Activated naive CD8-positive, alpha-beta T cell treated with anti-CD3 and anti-CD28 coated beads, Interleukin-2, amount 10 ng/mL, durations not matched to agents 7 days and 5 days (primary cell): ENCODE results near the gene TMEM88. TPM values are rescaled to one million over a fixed set of nuclear protein-coding genes. Genes with fewer than 3 reads are reported as not detected.
"Not testable (repeated sequence)": the region's sequence is repeated elsewhere in the genome, so short reads cannot be mapped to it uniquely, and the experiment has no call there.

Source experiments
- ATAC-seq: fragments of 150-1000 bp; cut with Tn5 transposase; one replicate; pipeline ENCODE4 v1.10.0; 2021; ENCODE audit warnings: low read depth, moderate library complexity
- POLR2A ChIA-PET: fragments of 350-600 bp; sonication (Branson Sonifier 250); formaldehyde crosslinking; loops from one replicate; lab custom pipeline; 2021; ENCODE audit warnings: antibody characterized with exemption; lab: Charles Lee
- DNase-seq: peaks from one replicate; pipeline ENCODE4 v3.0.0; 2021
- H3K27ac Mint-ChIP-seq: one replicate; pipeline ENCODE4 v1.8.0; 2022; ENCODE audit warnings: mild to moderate bottlenecking, mixed read lengths
- H3K27me3 Mint-ChIP-seq: one replicate; pipeline ENCODE4 v1.8.0; 2022; ENCODE audit warnings: mild to moderate bottlenecking, moderate library complexity, mixed read lengths
- H3K36me3 Mint-ChIP-seq: one replicate; pipeline ENCODE4 v1.8.0; 2021; ENCODE audit warnings: mild to moderate bottlenecking, mixed read lengths
- H3K4me1 Mint-ChIP-seq: one replicate; pipeline ENCODE4 v1.8.0; 2021; ENCODE audit warnings: mixed read lengths
- H3K4me3 Mint-ChIP-seq: one replicate; pipeline ENCODE4 v1.8.0; 2022; ENCODE audit warnings: mild to moderate bottlenecking, moderate library complexity, mixed read lengths
- H3K9me3 Mint-ChIP-seq: one replicate; pipeline ENCODE4 v1.8.0; 2021; ENCODE audit warnings: mixed read lengths
- total RNA-seq, 2 experiments: library from RNA; stranded (reverse); gene quantifications; one replicate each; pipeline ENCODE4 v1.2.3, GENCODE V29; 2021

The TMEM88 gene, protein sequence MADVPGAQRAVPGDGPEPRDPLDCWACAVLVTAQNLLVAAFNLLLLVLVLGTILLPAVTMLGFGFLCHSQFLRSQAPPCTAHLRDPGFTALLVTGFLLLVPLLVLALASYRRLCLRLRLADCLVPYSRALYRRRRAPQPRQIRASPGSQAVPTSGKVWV
- 1 to 10 TPM; 2.9 to 3.7 TPM for total RNA-seq

DNA sequence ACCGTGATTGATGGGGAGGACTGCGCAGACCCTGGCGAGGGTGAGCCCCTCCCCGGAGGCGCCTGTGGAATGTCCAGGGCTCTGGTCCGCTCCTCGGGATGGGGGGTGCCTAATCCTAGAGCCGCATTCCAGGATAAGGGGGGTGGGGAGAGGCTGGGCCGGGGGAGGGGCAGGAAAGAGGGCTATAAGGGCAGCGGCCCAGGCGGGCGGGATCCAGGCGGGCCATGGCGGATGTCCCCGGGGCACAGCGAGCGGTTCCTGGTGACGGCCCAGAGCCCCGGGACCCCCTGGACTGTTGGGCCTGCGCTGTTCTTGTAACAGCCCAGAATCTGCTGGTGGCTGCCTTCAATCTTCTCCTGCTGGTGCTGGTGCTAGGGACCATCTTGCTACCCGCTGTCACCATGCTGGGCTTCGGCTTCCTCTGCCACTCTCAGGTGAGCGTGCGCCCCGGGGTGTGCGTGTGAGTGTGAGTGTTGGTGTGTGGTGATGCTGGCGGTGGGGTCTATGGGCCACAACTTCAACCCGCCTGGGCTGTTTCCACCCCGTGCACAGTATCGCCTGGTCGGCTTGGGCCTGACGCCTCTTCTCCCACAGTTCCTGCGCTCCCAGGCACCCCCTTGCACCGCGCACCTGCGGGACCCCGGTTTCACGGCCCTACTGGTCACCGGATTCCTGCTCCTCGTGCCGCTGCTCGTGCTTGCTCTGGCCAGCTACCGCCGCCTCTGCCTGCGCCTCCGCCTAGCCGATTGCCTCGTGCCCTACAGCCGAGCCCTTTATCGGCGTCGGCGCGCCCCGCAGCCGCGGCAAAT is at the start of gene TMEM88:
Gene TMEM88 (plus strand): TSS at position 216 of the 809 bp plus-strand sequence. CDS start 9 bp downstream, at position 225.
- ATAC-seq: no peak
- H3K27ac Mint-ChIP-seq: peak within 1 kb of the TSS; percentile 30

DNA sequence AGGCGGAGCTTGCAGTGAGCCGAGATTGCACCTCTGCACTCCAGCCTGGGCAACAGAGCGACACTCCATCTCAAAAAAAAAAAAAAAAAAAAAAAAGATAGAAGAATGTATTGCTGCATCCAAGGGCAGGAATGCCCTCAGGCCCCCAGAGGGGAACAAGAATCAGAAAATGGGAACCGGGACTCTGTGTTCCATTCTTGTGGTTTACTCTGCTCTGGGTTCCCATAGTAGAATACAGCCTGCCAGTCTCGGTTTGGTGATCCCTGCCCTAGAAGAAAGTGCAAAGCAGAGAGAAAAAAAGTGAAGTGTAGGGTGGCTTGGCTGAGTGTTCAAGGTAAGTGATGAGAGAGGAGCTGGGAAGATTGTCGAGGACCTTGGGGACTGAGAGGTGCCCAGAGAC is 48.3 kb upstream of the TMEM88 start:
- Mint-ChIP-seq H3K36me3 (no peaks in the 10 kb centered on the region), H3K4me1 (no peaks in the 10 kb centered on the region), H3K9me3 (no peaks in the 10 kb centered on the region), H3K27ac (no peak overlapping the region), H3K4me3 (no peak overlapping the region), H3K27me3 (peaks cover 8% of the 10 kb centered on the region)
- DNase-seq: no peak
- POLR2A ChIA-PET: no interaction called here
- no peak for ATAC-seq

More for the DNA sequence above, at the start of gene TMEM88:
- POLR2A ChIA-PET: interaction anchor here (0.6 kb wide), 2 partner anchors 10 to 308 kb away, joined by 4 to 8 read pairs; no protein-coding TSS in a partner anchor
- H3K9me3 Mint-ChIP-seq: no peaks in the 10 kb centered on the region
- no peaks in the 10 kb centered on the region for H3K27me3 Mint-ChIP-seq
- no peak for DNase-seq
- no peaks in the 10 kb centered on the region for H3K36me3 Mint-ChIP-seq
- peaks cover 29% of the 10 kb centered on the region for H3K4me1 Mint-ChIP-seq
- H3K4me3 Mint-ChIP-seq: peak within 1 kb of the TSS; percentile 22

DNA sequence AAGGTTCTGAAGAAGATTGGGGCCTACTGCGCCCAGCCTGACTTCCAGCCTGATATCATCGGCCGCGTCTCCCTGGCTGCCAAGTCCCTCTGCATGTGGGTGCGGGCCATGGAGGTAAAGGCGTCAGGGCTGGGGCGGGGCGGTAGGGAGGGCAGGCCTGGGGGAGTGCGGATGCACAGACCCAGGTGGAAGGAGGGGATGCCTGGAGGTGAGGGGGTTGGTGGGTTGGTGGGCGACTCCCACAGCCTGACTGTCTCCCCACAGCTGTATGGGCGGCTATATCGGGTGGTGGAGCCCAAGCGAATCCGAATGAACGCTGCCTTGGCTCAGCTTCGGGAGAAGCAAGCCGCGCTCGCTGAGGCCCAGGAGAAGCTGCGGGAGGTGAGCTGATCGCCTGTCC is 47.7 kb upstream of the TMEM88 start:
- H3K27ac Mint-ChIP-seq: no peak overlapping the region

DNA sequence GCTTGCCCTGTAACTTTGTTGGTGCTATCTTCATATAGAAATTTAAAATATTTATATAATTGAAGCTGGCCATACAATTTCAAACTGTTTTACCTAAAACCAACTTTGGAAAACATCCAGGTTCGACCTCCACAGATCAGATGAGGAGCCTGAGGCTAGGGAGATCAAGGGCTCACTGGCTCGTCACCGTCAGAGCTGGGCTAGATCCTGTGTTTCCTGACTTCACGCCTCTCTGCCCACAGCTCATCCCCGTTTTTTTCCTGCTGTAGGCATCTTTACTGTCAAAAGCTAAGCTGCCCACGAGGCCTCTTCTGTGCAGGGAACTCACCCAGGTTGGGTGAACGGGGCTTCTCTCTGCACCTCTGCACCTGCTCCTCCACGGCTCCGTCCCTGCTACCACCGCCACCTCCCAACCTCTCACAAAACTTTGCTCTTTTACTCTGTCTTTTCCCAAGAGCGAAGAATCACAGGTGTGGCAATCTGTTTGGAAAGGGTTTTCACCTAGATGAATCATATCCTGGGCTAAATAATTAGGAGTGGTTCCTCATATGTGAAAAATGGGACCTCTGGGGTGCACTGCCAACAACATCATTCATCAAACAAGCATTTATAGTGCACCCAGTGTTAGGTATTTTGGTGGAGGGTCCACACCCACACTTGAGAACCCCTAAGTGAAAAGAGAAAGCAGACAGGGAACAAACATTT is 45.6 kb upstream of the TMEM88 start:
- H3K36me3 Mint-ChIP-seq: no peaks in the 10 kb centered on the region
- H3K4me3 Mint-ChIP-seq: no peak overlapping the region
- peaks cover 4% of the 10 kb centered on the region for H3K27me3 Mint-ChIP-seq
- no peaks in the 10 kb centered on the region for H3K9me3 Mint-ChIP-seq
- ATAC-seq (no peak), DNase-seq (no peak)
- POLR2A ChIA-PET: no interaction called here
- no peaks in the 10 kb centered on the region for H3K4me1 Mint-ChIP-seq
- H3K27ac Mint-ChIP-seq: no peak overlapping the region

More for the DNA sequence above, 47.7 kb upstream of the TMEM88 start:
- no peak for DNase-seq
- H3K4me3 Mint-ChIP-seq: no peak overlapping the region
- ATAC-seq: no peak
- no peaks in the 10 kb centered on the region for H3K4me1 Mint-ChIP-seq
- POLR2A ChIA-PET: no interaction called here
- peaks cover 8% of the 10 kb centered on the region for H3K27me3 Mint-ChIP-seq
- H3K36me3 Mint-ChIP-seq: no peaks in the 10 kb centered on the region
- H3K9me3 Mint-ChIP-seq: no peaks in the 10 kb centered on the region

DNA sequence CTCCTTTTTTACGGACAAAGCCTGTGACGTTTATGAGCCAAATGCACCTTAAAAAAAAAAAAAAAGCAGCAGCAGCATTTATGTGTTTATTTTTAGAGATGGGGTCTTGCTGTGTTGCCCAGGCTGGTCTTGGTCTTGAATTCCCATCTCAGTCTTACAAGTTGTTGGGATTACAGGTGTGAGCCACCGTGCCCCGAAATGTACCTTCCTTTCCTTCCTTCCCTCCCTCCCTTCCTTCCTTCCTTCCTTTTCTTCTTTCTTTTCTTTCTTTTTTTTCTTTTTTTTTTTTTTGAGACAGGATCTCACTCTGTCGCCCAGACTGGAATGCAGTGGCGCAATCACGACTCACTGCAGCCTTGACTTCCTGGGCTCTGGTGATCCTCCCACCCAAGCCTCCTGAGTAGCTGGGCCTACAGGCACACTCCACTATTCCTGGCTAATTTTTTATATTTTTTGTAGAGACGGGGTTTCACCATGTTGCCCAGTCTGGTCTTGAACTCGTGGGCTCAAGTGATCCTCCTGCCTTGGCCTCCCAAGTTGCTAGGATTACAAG is 45.0 kb upstream of the TMEM88 start:
- POLR2A ChIA-PET, H3K27ac Mint-ChIP-seq, H3K4me1 Mint-ChIP-seq: not testable (repeated sequence)

DNA sequence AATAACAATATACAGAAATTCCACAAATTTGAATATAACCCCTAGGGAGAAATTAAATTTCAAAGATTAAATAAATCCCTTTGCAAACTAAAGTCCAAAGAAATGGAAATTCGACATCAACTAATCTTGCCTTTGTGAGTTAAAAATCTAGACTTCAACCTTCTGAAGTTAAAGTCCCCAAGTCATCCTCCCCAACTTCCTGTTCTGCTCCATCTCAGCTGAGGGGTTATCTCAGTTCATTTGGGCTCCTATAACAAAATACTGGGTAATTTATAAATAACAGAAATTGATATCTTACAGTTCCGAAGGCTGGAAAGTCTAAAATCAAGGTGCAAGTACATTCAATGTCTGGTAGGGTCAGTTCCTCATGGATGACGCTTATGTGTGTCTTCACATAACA is 43.6 kb upstream of the TMEM88 start:
- POLR2A ChIA-PET: no interaction called here
- Mint-ChIP-seq H3K36me3 (no peaks in the 10 kb centered on the region), H3K4me1 (no peaks in the 10 kb centered on the region), H3K27me3 (peaks cover 4% of the 10 kb centered on the region), H3K4me3 (no peak overlapping the region), H3K9me3 (no peaks in the 10 kb centered on the region), H3K27ac (no peak overlapping the region)
- ATAC-seq (no peak), DNase-seq (no peak)

More for the DNA sequence above, 45.0 kb upstream of the TMEM88 start:
- ATAC-seq, H3K36me3 Mint-ChIP-seq, H3K9me3 Mint-ChIP-seq, H3K4me3 Mint-ChIP-seq, DNase-seq, H3K27me3 Mint-ChIP-seq: not testable (repeated sequence)

DNA sequence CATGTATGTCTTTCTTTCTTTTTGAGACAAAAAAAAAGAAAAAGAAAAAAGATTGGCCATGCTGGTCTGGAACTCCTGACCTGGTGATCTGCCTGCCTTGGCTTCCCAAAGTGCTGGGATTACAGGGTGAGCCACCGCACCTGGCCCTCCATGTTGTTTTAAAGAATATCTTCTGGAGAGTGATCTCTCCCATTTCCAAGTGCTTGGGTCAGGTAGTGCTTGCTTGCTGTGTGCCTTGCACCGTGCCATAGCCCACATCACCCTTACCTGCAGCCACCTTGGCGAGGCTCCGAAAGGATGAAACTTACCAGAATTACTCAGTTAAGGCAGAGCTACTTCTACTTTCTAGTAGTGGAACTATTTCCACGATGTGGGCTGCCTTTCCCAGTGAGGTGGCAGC is 39.9 kb upstream of the TMEM88 start:
- Mint-ChIP-seq H3K9me3 (no peaks in the 10 kb centered on the region), H3K4me3 (no peak overlapping the region), H3K27me3 (no peaks in the 10 kb centered on the region), H3K4me1 (no peaks in the 10 kb centered on the region), H3K36me3 (no peaks in the 10 kb centered on the region), H3K27ac (no peak overlapping the region)
- ATAC-seq (no peak), DNase-seq (no peak)
- POLR2A ChIA-PET: no interaction called here

DNA sequence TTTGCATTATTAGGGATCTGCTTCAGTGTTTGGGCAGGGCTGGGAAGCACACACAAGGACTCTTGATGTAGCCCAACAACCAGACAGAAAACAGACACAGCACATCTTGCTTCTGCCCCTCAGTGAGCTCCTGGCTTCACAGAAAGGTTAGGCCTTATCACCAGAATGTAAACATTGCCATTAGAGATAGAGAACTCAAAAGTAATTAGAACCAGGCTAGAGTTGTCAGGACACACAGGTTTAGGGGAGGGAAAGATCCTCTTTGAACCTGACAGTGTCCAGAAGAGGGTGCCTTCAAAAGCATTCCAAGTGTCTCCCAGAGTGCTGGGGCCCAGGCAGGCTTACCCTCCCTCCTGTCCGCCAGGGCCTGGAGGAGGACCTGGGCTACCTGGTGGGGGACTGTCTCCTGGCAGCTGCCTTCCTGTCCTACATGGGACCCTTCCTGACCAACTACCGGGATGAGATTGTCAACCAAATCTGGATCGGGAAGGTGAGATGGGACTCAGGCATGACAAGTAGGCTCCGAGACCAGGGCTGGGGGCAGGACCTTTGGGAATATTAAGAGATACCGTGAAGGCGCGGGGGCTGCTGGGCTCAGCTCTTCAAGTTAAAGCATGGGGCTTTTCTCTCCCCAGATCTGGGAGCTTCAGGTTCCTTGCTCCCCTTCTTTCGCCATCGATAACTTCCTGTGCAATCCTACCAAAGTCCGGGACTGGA is 37.8 kb upstream of the TMEM88 start:
- POLR2A ChIA-PET: no interaction called here
- Mint-ChIP-seq H3K4me3 (no peak overlapping the region), H3K27me3 (no peaks in the 10 kb centered on the region), H3K36me3 (no peaks in the 10 kb centered on the region), H3K9me3 (no peaks in the 10 kb centered on the region), H3K27ac (no peak overlapping the region), H3K4me1 (no peaks in the 10 kb centered on the region)
- ATAC-seq (no peak), DNase-seq (no peak)

DNA sequence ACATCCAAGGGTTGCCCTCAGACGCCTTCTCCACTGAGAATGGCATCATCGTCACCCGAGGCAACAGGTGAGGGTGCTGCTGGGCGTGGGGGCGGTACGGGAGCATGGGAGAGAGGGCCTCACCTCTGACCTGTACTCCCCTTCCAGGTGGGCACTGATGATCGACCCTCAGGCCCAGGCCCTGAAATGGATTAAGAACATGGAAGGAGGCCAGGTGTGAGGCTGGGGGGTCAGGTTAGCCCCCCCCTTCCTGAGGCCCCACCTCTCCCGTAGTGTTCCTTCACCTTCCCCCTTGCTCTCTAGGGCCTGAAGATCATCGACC is 37.3 kb upstream of the TMEM88 start:
- H3K9me3 Mint-ChIP-seq: no peaks in the 10 kb centered on the region
- H3K36me3 Mint-ChIP-seq: no peaks in the 10 kb centered on the region
- no peaks in the 10 kb centered on the region for H3K27me3 Mint-ChIP-seq
- DNase-seq (no peak), ATAC-seq (no peak)
- H3K4me3 Mint-ChIP-seq: no peak overlapping the region
- no peaks in the 10 kb centered on the region for H3K4me1 Mint-ChIP-seq
- POLR2A ChIA-PET: no interaction called here
- H3K27ac Mint-ChIP-seq: no peak overlapping the region

DNA sequence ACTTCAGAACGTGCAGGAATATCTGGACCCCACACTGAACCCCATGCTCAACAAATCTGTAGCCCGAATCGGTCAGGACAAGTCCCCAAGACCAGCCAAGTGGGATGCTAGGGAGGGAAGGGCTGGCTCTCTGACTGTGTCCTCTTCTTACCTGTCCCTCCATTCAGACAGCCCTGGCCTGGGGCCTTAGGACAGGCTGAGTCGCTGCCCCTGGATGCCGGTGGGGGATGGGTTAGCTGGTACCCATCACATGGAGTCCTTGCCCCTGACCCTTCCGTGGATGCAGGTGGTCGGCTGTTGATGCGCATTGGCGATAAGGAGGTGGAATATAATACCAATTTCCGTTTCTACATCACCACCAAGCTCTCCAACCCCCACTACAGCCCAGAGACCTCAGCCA is 36.8 kb upstream of the TMEM88 start:
- POLR2A ChIA-PET: no interaction called here
- Mint-ChIP-seq H3K36me3 (no peaks in the 10 kb centered on the region), H3K27me3 (no peaks in the 10 kb centered on the region), H3K4me3 (no peak overlapping the region), H3K9me3 (no peaks in the 10 kb centered on the region), H3K4me1 (no peaks in the 10 kb centered on the region), H3K27ac (no peak overlapping the region)
- ATAC-seq (no peak), DNase-seq (no peak)

DNA sequence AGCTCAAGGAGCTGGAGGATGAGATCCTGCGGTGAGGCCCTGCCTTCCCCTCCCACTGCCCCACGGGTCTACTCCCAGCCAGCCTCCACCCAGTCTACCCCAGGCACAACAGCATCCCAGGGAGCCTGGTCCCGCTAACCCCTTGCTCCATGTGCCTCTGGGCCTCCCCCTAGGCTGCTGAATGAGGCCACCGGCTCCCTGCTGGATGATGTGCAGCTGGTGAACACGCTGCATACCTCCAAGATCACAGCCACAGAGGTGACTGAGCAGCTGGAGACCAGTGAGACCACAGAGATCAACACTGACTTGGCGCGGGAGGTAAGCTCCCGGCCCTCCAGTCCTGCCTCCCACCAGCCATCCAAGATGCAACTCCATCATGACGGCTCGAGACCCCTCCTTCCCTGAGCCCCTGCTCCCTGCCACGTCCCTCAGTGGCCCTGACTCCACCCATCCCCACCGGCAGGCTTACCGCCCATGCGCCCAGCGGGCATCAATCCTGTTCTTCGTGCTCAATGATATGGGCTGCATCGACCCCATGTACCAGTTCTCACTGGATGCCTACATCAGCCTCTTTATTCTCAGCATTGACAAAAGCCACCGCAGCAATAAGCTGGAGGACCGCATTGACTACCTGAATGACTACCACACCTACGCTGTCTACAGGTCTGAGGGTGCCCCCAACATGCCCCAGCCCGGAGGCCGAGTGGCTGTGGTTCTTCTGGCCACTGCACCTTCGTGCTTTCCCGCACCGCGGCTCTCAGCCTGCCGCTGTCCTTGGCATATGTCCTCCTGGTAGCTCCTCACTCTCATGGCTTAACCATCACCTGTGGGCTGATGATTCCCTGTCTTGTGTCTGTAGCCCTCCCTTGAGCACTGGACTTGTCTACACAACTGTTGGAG is 35.9 kb upstream of the TMEM88 start:
- no peak for DNase-seq
- no peaks in the 10 kb centered on the region for H3K9me3 Mint-ChIP-seq
- H3K4me3 Mint-ChIP-seq: no peak overlapping the region
- H3K4me1 Mint-ChIP-seq: no peaks in the 10 kb centered on the region
- no peak overlapping the region for H3K27ac Mint-ChIP-seq
- no peaks in the 10 kb centered on the region for H3K36me3 Mint-ChIP-seq
- POLR2A ChIA-PET: no interaction called here
- no peak for ATAC-seq
- H3K27me3 Mint-ChIP-seq: no peaks in the 10 kb centered on the region

DNA sequence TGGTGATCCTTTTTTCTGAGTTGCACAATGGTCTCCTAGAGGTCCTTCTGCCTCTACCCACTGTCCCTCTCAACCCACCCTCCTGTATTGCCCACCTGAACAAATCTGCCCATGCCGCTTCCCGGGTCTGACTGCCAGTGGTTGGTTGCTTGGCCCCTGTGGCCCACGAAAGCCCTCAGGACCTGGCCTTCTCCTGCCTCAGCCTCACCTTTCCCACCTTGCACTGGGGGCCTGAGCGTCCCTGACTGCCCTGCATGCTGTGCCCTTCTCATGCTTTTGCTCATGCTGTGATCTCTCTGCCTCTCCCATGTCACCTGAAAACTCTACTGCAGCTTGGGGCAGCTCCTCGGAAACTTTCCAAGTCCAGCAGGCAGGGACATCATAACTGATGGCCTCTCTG is 34.6 kb upstream of the TMEM88 start:
- H3K4me3 Mint-ChIP-seq: no peak overlapping the region
- H3K27me3 Mint-ChIP-seq: peaks cover 3% of the 10 kb centered on the region
- ATAC-seq (no peak), DNase-seq (no peak)
- peaks cover 2% of the 10 kb centered on the region for H3K4me1 Mint-ChIP-seq
- POLR2A ChIA-PET: interaction anchor here (1.5 kb wide), 1 partner anchor 170 kb away, joined by 4 read pairs; no protein-coding TSS in a partner anchor
- no peaks in the 10 kb centered on the region for H3K36me3 Mint-ChIP-seq
- peak overlapping the region; percentile 24 for H3K27ac Mint-ChIP-seq
- H3K9me3 Mint-ChIP-seq: no peaks in the 10 kb centered on the region
